HG03175 (cell line): Measurements from ENCODE around the gene PHF13.
"Not testable (repeated sequence)": the region's sequence is repeated elsewhere in the genome, so short reads cannot be mapped to it uniquely, and the experiment has no call there.

Experiments used
- ATAC-seq: cut with Tn5 transposase; IDR thresholded peaks from one replicate; pipeline ENCODE4 v1.9.1; 2021; ENCODE audit warnings: mild to moderate bottlenecking, moderate library complexity; ENCODE audit not compliant: unreplicated experiment

The PHF13 gene

GRCh38 chr1:6627031-6627430 is 13.5 kb downstream of the PHF13 start:
- no peak for ATAC-seq

- no peak for ATAC-seq
These were observed 14.5 kb downstream of the PHF13 start for GRCh38 chr1:6627841-6628545.

GRCh38 chr1:6628971-6629479 is 15.5 kb downstream of the PHF13 start:
- no peak for ATAC-seq

- ATAC-seq: no peak
These were observed 16.5 kb downstream of the PHF13 start for GRCh38 chr1:6630027-6630426.

- no peak for ATAC-seq
These were observed 17.5 kb downstream of the PHF13 start for GRCh38 chr1:6631058-6631457.

GRCh38 chr1:6632588-6633514 is 19.3 kb downstream of the PHF13 start:
- ATAC-seq: no peak

GRCh38 chr1:6634371-6635052 is 21.0 kb downstream of the PHF13 start:
- ATAC-seq: no peak

- ATAC-seq: no peak
These were observed 21.8 kb downstream of the PHF13 start for GRCh38 chr1:6635161-6635909.

- ATAC-seq: no peak
These were observed 22.6 kb downstream of the PHF13 start for GRCh38 chr1:6635910-6636760.

GRCh38 chr1:6636778-6637177 is 23.2 kb downstream of the PHF13 start:
- not testable (repeated sequence) for ATAC-seq

- ATAC-seq: no peak
These were observed 24.2 kb downstream of the PHF13 start for GRCh38 chr1:6637770-6638169.

- ATAC-seq: no peak
These were observed 24.7 kb downstream of the PHF13 start for GRCh38 chr1:6638226-6638625.

- not testable (repeated sequence) for ATAC-seq
These were observed 27.3 kb downstream of the PHF13 start for GRCh38 chr1:6640867-6641266.

GRCh38 chr1:6645018-6645417 is 31.5 kb downstream of the PHF13 start:
- no peak for ATAC-seq

GRCh38 chr1:6646499-6647148 is 33.1 kb downstream of the PHF13 start:
- ATAC-seq: no peak

- no peak for ATAC-seq
These were observed 35.0 kb downstream of the PHF13 start for GRCh38 chr1:6648556-6648955.

- ATAC-seq: no peak
These were observed 38.4 kb downstream of the PHF13 start for GRCh38 chr1:6651909-6652308.

GRCh38 chr1:6652986-6653385 is 39.5 kb downstream of the PHF13 start:
- ATAC-seq: no peak
